ENCODE results near the gene HECTD4. TPM values are rescaled to one million over a fixed set of nuclear protein-coding genes. Genes with fewer than 3 reads are reported as not detected.

Gene HECTD4
- total RNA-seq, 2 donors from 2014 or later: 46.6 to 48.2 TPM

- Mint-ChIP-seq H3K9me3 (no peaks in the 10 kb centered on the region), H3K4me1 (no peaks in the 10 kb centered on the region), H3K36me3 (ENCODE audit: low read depth) (peaks cover 22% of the 10 kb centered on the region), H3K27ac (no peak overlapping the region), H3K27me3 (ENCODE audit: insufficient read depth) (no peaks in the 10 kb centered on the region), H3K4me3 (no peak overlapping the region)
- Histone ChIP-seq H3K9me3 (ENCODE audit: control insufficient read depth, low read length) (no peaks in the 10 kb centered on the region), H3K4me3 (ENCODE audit: low read length) (no peak overlapping the region), H3K36me3 (ENCODE audit: control insufficient read depth, insufficient read depth, low read length) (peaks cover 3% of the 10 kb centered on the region), H3K27me3 (ENCODE audit: control insufficient read depth, insufficient read depth, low read length, poor library complexity, severe bottlenecking) (no peaks in the 10 kb centered on the region), H3K4me1 (ENCODE audit: control insufficient read depth, insufficient read depth, low read length) (no peaks in the 10 kb centered on the region), H3K9ac (ENCODE audit: extremely low read depth, low read length, poor library complexity, severe bottlenecking) (no peak overlapping the region), H3K27ac (ENCODE audit: low read depth, low read length) (no peak overlapping the region)
- no peak for DNase-seq
- no peak for TF ChIP-seq CTCF (conservative IDR thresholded peaks at IDR 0.05)
- WGBS, 2 experiments (ENCODE audit: insufficient coverage in 1 of 2, insufficient read length in 1 of 2): 93% methylated on average over 3 to 5 of the region's 5 CpGs
Measured at GRCh38 chr12:112430929-112431328, 48.7 kb upstream of the HECTD4 start.

DNA sequence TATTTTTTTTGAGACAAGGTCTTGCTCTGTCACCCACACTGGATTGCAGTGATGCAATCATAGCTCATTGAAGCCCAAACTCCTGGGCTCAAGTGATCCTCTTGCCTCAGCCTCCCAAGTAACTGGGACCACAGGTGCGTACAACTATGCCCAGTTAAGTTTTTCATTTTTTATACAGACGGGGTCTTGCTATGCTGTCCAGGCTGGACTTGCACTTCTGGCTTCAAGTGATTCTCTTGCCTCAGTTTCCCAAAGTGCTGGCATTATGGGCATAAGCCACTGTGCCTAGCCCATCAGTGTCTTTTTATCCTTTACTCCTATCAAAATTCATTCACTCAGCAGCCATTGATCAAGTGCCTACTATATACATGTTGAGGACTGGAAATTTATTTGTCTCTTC is 45.5 kb upstream of the HECTD4 start:
- no peaks in the 10 kb centered on the region for H3K9me3 ChIP-seq (ENCODE audit: control insufficient read depth, low read length)
- H3K27ac Mint-ChIP-seq: no peak overlapping the region

GRCh38 chr12:112425582-112426382 is 43.6 kb upstream of the HECTD4 start:
- H3K4me1 ChIP-seq (ENCODE audit: control insufficient read depth, insufficient read depth, low read length): peaks cover 6% of the 10 kb centered on the region
- no peak for DNase-seq
- Mint-ChIP-seq H3K36me3 (ENCODE audit: low read depth) (peaks cover 11% of the 10 kb centered on the region), H3K4me3 (no peak overlapping the region), H3K4me1 (peaks cover 12% of the 10 kb centered on the region), H3K9me3 (no peaks in the 10 kb centered on the region), H3K27ac (no peak overlapping the region), H3K27me3 (ENCODE audit: insufficient read depth) (no peaks in the 10 kb centered on the region)
- no peak for TF ChIP-seq CTCF (conservative IDR thresholded peaks at IDR 0.05)
- H3K9ac ChIP-seq (ENCODE audit: extremely low read depth, low read length, poor library complexity, severe bottlenecking): no peak overlapping the region
- H3K36me3 ChIP-seq (ENCODE audit: control insufficient read depth, insufficient read depth, low read length): peaks cover 12% of the 10 kb centered on the region
- no peaks in the 10 kb centered on the region for H3K9me3 ChIP-seq (ENCODE audit: control insufficient read depth, low read length)
- 86 to 97% methylated on average over 2 to 7 of the region's 7 CpGs for WGBS, 2 experiments (ENCODE audit: insufficient coverage in 1 of 2, insufficient read length in 1 of 2)
- H3K27me3 ChIP-seq (ENCODE audit: control insufficient read depth, insufficient read depth, low read length, poor library complexity, severe bottlenecking): no peaks in the 10 kb centered on the region
- no peak overlapping the region for H3K27ac ChIP-seq (ENCODE audit: low read depth, low read length)
- H3K4me3 ChIP-seq (ENCODE audit: low read length): no peak overlapping the region

More for the DNA sequence above, 45.5 kb upstream of the HECTD4 start:
- Histone ChIP-seq H3K4me3 (ENCODE audit: low read length) (no peak overlapping the region), H3K27ac (ENCODE audit: low read depth, low read length) (no peak overlapping the region), H3K27me3 (ENCODE audit: control insufficient read depth, insufficient read depth, low read length, poor library complexity, severe bottlenecking) (no peaks in the 10 kb centered on the region), H3K36me3 (ENCODE audit: control insufficient read depth, insufficient read depth, low read length) (peaks cover 12% of the 10 kb centered on the region), H3K4me1 (ENCODE audit: control insufficient read depth, insufficient read depth, low read length) (no peaks in the 10 kb centered on the region), H3K9ac (ENCODE audit: extremely low read depth, low read length, poor library complexity, severe bottlenecking) (no peak overlapping the region)
- WGBS, 2 experiments (ENCODE audit: insufficient coverage in 1 of 2, insufficient read length in 1 of 2): 83 to 95% methylated on average over 2 of the region's 2 CpGs
- DNase-seq: no peak
- TF ChIP-seq CTCF (conservative IDR thresholded peaks at IDR 0.05): no peak
- Mint-ChIP-seq H3K27me3 (ENCODE audit: insufficient read depth) (no peaks in the 10 kb centered on the region), H3K4me3 (no peak overlapping the region), H3K36me3 (ENCODE audit: low read depth) (peaks cover 18% of the 10 kb centered on the region), H3K9me3 (no peaks in the 10 kb centered on the region), H3K4me1 (peaks cover under 1% of the 10 kb centered on the region)

All from endodermal cell (in vitro differentiated cells).